Neural cell (in vitro differentiated cells): ENCODE data around the gene DBN1. TPM values are rescaled to one million over a fixed set of nuclear protein-coding genes. Genes with fewer than 3 reads are reported as not detected.

ENCODE experiments used
- H2AFZ ChIP-seq: fragments of 200-600, 300-800 bp; sonication (generic), shearing (Covaris generic); 2 replicates; pipeline ENCODE4 v1.6.0; 2014; ENCODE audit warnings: low read depth, mild to moderate bottlenecking, antibody characterized with exemption, low read length, moderate library complexity
- H3F3A ChIP-seq: fragments of 200-600 bp; shearing (Covaris generic); 2 replicates; pipeline ENCODE4 v1.6.1; 2016; ENCODE audit warnings: mild to moderate bottlenecking, moderate library complexity, mixed read lengths, antibody characterized with exemption, low read length; ENCODE audit not compliant: insufficient read depth, poor library complexity, severe bottlenecking
- H3K27ac ChIP-seq: fragments of 200-600, 300-800 bp; sonication (generic), shearing (Covaris generic); 2 replicates; pipeline ENCODE4 v1.5.1; 2014; ENCODE audit warnings: mild to moderate bottlenecking, low read length, moderate library complexity
- H3K27me3 ChIP-seq: fragments of 300-800, 200-600 bp; sonication (generic), shearing (Covaris generic); 2 replicates; pipeline ENCODE4 v1.6.0; 2014; ENCODE audit warnings: mild to moderate bottlenecking, low read depth, low read length, moderate library complexity; ENCODE audit not compliant: insufficient read depth
- H3K36me3 ChIP-seq: fragments of 300-800, 200-600 bp; sonication (generic), shearing (Covaris generic); 2 replicates; pipeline ENCODE4 v1.5.1; 2014; ENCODE audit warnings: mild to moderate bottlenecking, antibody characterized with exemption, low read length, moderate library complexity; ENCODE audit not compliant: insufficient read depth
- H3K4me2 ChIP-seq: fragments of 300-800, 200-600 bp; sonication (generic), shearing (Covaris generic); 2 replicates; pipeline ENCODE4 v1.6.0; 2014; ENCODE audit warnings: mild to moderate bottlenecking, low read length
- H3K4me3 ChIP-seq: fragments of 300-800, 200-600 bp; sonication (generic), shearing (Covaris generic); 2 replicates; pipeline ENCODE4 v1.5.1; 2014; ENCODE audit warnings: mild to moderate bottlenecking, low read length, moderate library complexity
- H3K79me2 ChIP-seq: fragments of 200-600 bp; shearing (Covaris generic); replicated peaks from 2 replicates; pipeline ENCODE4 v1.6.0; 2014; ENCODE audit warnings: mild to moderate bottlenecking, low read length, moderate library complexity; ENCODE audit not compliant: insufficient read depth
- H3K9ac ChIP-seq: fragments of 300-800, 200-600 bp; sonication (generic), shearing (Covaris generic); 2 replicates; pipeline ENCODE4 v1.6.1; 2016; ENCODE audit warnings: mild to moderate bottlenecking, low read length, mixed read lengths
- H3K9me2 ChIP-seq: fragments of 200-600 bp; shearing (Covaris generic); 2 replicates; pipeline ENCODE4 v1.6.1; 2016; ENCODE audit warnings: mild to moderate bottlenecking, low read length, mixed read lengths; ENCODE audit not compliant: insufficient read depth
- H3K9me3 ChIP-seq: fragments of 200-600, 300-800 bp; sonication (generic), shearing (Covaris generic); 2 replicates; pipeline ENCODE4 v1.6.1; 2016; ENCODE audit warnings: mild to moderate bottlenecking, mixed run types, low read length, moderate library complexity, mixed read lengths
- H4K20me1 ChIP-seq: fragments of 200-600 bp; shearing (Covaris generic); 2 replicates; pipeline ENCODE4 v1.6.1; 2016; ENCODE audit warnings: mild to moderate bottlenecking, mixed run types; ENCODE audit not compliant: insufficient read depth
- EP300 ChIP-seq: fragments of 450-650 bp; conservative IDR thresholded peaks from 2 replicates; pipeline ENCODE4 v1.6.1; 2014; ENCODE audit warnings: antibody characterized with exemption, mild to moderate bottlenecking, moderate library complexity; ENCODE audit not compliant: poor library complexity, severe bottlenecking
- EZH2 ChIP-seq: fragments of 200-600, 300-800 bp; shearing (Covaris generic), sonication (generic); IDR thresholded peaks from 2 replicates; pipeline ENCODE4 v1.6.1; 2014; ENCODE audit warnings: antibody characterized with exemption, low read length, borderline replicate concordance, mild to moderate bottlenecking; ENCODE audit not compliant: insufficient read depth, poor library complexity, severe bottlenecking
- MXI1 ChIP-seq: fragments of 450-650 bp; conservative IDR thresholded peaks from 2 replicates; pipeline ENCODE4 v1.6.1; 2014; ENCODE audit warnings: antibody characterized with exemption, mild to moderate bottlenecking; ENCODE audit not compliant: poor library complexity, severe bottlenecking
- POLR2AphosphoS5 ChIP-seq: IDR thresholded peaks from 2 replicates; pipeline ENCODE4 v1.6.1; 2012
- RAD21 ChIP-seq: fragments of 450-650 bp; conservative IDR thresholded peaks from 2 replicates; pipeline ENCODE4 v1.6.1; 2014; ENCODE audit warnings: antibody characterized with exemption, mild to moderate bottlenecking, moderate library complexity
- SMC3 ChIP-seq: fragments of 450-650 bp; conservative IDR thresholded peaks from 2 replicates; pipeline ENCODE4 v1.6.1; 2014; ENCODE audit warnings: antibody characterized with exemption, mild to moderate bottlenecking, moderate library complexity; ENCODE audit not compliant: poor library complexity
- TAF1 ChIP-seq: IDR thresholded peaks from 2 replicates; pipeline ENCODE4 v1.6.1; 2012; ENCODE audit warnings: low read depth
- polyA plus RNA-seq: library from polyadenylated mRNA; depleted of rRNA; stranded (reverse); fragments of >200 nt; gene quantifications from 2 replicates; pipeline ENCODE4 v1.2.3, GENCODE V29; 2014
- TF ChIP-seq, protein P1 (sequence below): fragments of 450-650 bp; IDR thresholded peaks from 2 replicates; pipeline ENCODE4 v1.5.1; 2014; ENCODE audit warnings: antibody characterized with exemption, mild to moderate bottlenecking, moderate library complexity; ENCODE audit not compliant: poor library complexity, severe bottlenecking
- TF ChIP-seq, protein P2 (sequence below): IDR thresholded peaks from 2 replicates; pipeline ENCODE4 v1.6.1; 2012; ENCODE audit warnings: borderline replicate concordance

Gene DBN1
- polyA plus RNA-seq, 1 donor from 2014 or later = 319 TPM

DNA sequence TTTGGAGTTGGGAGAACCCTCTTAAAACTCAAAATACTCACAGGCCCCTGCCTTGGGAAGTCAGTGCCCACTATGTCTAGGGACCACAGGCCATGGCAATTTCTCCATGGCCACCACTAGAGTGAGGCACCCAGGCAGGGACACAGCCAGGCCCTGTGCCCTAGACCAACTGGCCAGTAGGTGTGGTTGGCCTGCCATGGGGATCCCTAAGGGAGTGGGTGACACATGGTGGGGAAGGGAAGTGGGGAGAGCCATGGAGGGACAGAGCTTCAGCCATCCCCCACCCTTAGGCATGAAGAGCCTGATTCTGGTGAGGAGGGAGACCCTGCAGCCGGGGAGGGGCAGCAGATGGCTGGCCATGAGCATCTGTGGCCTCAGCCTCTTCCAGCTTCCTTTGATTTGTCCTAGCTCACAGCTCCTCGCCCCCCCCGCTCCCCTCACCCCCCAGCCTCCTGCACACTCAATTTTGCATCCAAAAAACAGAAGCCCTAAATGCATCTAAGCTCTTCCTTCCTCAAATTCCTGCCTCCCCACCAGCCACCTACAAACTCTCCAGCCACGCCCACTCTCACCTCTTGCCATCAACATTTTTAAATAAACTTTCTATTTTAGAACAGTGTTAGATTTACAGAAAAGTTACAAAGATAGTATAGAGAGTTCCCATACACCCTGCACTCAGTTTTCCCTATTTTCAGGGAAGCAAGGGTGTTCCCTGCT, 1.6 kb upstream of the DBN1 start:
- Histone ChIP-seq H3K27ac (no peak overlapping the region), H3K9me2 (no peaks in the 10 kb centered on the region), H2AFZ (no peak overlapping the region), H3F3A (peaks cover 4% of the 10 kb centered on the region), H3K27me3 (no peaks in the 10 kb centered on the region), H3K4me2 (no peak overlapping the region), H4K20me1 (peaks cover 13% of the 10 kb centered on the region), H3K4me3 (no peak overlapping the region), H3K36me3 (no peaks in the 10 kb centered on the region), H3K9me3 (no peaks in the 10 kb centered on the region), H3K79me2 (peaks cover 29% of the 10 kb centered on the region), H3K9ac (no peak overlapping the region)
- TF ChIP-seq RAD21 = no peak
- no peak for TF ChIP-seq EZH2
- TF ChIP-seq, protein P1, sequence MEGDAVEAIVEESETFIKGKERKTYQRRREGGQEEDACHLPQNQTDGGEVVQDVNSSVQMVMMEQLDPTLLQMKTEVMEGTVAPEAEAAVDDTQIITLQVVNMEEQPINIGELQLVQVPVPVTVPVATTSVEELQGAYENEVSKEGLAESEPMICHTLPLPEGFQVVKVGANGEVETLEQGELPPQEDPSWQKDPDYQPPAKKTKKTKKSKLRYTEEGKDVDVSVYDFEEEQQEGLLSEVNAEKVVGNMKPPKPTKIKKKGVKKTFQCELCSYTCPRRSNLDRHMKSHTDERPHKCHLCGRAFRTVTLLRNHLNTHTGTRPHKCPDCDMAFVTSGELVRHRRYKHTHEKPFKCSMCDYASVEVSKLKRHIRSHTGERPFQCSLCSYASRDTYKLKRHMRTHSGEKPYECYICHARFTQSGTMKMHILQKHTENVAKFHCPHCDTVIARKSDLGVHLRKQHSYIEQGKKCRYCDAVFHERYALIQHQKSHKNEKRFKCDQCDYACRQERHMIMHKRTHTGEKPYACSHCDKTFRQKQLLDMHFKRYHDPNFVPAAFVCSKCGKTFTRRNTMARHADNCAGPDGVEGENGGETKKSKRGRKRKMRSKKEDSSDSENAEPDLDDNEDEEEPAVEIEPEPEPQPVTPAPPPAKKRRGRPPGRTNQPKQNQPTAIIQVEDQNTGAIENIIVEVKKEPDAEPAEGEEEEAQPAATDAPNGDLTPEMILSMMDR = no peak
- no peak for TF ChIP-seq MXI1
- TF ChIP-seq, protein P2, sequence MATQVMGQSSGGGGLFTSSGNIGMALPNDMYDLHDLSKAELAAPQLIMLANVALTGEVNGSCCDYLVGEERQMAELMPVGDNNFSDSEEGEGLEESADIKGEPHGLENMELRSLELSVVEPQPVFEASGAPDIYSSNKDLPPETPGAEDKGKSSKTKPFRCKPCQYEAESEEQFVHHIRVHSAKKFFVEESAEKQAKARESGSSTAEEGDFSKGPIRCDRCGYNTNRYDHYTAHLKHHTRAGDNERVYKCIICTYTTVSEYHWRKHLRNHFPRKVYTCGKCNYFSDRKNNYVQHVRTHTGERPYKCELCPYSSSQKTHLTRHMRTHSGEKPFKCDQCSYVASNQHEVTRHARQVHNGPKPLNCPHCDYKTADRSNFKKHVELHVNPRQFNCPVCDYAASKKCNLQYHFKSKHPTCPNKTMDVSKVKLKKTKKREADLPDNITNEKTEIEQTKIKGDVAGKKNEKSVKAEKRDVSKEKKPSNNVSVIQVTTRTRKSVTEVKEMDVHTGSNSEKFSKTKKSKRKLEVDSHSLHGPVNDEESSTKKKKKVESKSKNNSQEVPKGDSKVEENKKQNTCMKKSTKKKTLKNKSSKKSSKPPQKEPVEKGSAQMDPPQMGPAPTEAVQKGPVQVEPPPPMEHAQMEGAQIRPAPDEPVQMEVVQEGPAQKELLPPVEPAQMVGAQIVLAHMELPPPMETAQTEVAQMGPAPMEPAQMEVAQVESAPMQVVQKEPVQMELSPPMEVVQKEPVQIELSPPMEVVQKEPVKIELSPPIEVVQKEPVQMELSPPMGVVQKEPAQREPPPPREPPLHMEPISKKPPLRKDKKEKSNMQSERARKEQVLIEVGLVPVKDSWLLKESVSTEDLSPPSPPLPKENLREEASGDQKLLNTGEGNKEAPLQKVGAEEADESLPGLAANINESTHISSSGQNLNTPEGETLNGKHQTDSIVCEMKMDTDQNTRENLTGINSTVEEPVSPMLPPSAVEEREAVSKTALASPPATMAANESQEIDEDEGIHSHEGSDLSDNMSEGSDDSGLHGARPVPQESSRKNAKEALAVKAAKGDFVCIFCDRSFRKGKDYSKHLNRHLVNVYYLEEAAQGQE = no peak
- TF ChIP-seq SMC3 = no peak
- no peak for TF ChIP-seq POLR2AphosphoS5
- TF ChIP-seq EP300 = no peak
- TF ChIP-seq TAF1 = no peak

DNA sequence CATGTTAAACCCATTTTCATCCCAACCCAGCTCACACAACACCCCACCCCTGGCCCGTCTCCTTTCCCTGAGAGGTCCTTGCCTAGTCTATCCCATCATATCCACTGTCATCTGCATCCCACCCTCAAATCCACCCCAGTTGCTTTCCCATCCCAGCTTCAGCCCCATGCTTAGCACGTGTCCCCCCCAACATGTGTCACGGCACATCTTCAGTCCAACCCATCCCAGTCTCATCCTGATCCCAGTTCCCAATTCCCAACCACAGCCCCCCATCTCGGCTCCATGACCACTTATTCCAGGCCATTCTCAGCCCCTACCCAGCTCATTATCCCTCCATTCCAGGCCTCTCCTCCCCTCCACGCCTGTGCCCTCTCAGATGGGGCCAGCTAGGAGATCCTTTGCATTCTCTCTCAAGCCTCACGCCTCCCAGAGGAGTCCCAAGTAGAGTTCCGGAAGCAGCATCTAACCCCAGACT, 605 bp upstream of the DBN1 start:
- no peaks in the 10 kb centered on the region for H3K9me2 ChIP-seq
- peak overlapping the region; percentile 47 for H3K27ac ChIP-seq
- peaks cover 21% of the 10 kb centered on the region for H4K20me1 ChIP-seq
- peaks cover 39% of the 10 kb centered on the region for H3K79me2 ChIP-seq
- no peak overlapping the region for H2AFZ ChIP-seq
- peaks cover 4% of the 10 kb centered on the region for H3F3A ChIP-seq
- no peaks in the 10 kb centered on the region for H3K36me3 ChIP-seq
- peak overlapping the region; percentile 56 for H3K4me3 ChIP-seq
- H3K4me2 ChIP-seq = no peak overlapping the region
- H3K27me3 ChIP-seq = no peaks in the 10 kb centered on the region
- no peak for TF ChIP-seq TAF1
- peak overlapping the region; percentile 98 for H3K9ac ChIP-seq
- H3K9me3 ChIP-seq = no peaks in the 10 kb centered on the region
